ENCODE results near the gene SLC17A2.
"Not testable (repeated sequence)": the region's sequence is repeated elsewhere in the genome, so short reads cannot be mapped to it uniquely, and the experiment has no call there.

SLC17A2 gene

DNA sequence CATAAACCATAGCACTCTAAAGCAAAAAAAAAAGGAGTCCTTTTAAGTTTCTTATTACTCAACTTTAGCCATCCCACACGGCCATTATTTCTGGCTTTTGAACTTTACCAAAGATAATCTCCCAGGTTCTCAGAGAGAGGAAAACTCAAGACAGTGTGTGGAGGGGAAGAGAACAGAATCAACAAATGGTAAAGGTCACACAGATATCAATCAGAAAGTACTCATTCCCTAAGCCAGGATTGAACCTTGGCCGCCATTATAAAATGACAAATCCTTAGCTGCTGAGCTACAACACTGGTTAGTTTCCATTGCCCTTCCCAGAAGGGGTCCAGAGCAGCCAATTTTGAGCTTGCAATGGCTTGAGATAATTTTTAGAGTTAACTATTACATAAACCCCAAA is 22.0 kb upstream of the SLC17A2 start:
- DNase-seq (ENCODE audit: low read depth in 2 of 2) = no peak

DNA sequence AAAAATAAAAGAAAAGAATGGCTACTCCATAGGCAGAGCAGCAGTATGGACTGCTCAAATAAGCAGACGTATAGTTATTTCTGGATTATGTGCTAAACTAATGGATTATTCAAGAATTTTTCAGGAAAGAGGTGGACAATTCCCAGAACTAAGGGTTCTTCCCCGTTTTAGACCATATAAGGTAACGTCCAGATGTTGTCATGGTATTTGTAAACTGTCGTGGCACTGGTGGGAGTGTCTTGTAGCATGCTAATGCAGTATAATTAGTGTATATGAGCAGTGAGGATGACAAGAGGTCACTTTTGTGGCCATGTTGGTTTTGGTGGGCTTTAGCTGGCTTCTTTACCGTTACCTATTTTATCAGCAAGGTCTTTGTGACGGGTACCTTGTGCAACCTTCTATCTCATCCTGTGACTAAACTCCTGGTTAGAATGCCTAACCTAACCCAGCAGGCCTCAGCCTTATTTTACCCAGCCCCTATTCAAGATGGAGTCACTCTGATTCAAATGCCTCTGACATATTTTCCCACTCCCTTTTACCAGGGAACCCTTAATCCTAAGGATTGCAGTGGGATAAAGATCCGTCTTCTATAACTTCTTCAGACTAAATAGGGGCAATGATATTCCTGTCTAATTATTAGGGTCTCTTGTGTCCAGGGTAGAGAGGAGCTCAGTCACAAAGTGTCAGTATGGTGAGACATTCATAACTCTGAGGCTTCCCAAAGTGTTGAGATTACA is 21.0 kb upstream of the SLC17A2 start:
- no peak for DNase-seq (ENCODE audit: low read depth in 2 of 2)

DNA sequence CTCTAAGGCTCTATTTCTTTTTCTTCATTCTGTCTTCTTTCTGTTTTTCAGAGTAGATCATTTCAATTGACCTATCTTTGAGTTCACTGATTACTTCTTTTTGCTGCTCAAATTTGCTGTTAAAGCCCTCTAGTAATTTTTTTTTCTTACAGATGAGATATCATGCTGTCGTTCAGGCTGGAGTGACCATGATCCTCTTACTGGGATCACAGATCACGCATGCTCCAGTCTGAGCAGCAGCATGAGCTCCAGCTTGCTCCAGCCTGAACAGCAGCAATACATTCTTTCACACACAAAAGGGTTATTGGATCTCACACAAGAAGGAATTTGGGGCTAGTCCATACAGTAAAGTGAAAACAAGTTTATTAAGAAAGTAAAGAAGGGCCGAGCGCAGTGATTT is 19.8 kb upstream of the SLC17A2 start:
- DNase-seq (ENCODE audit: low read depth in 2 of 2) = no peak

DNA sequence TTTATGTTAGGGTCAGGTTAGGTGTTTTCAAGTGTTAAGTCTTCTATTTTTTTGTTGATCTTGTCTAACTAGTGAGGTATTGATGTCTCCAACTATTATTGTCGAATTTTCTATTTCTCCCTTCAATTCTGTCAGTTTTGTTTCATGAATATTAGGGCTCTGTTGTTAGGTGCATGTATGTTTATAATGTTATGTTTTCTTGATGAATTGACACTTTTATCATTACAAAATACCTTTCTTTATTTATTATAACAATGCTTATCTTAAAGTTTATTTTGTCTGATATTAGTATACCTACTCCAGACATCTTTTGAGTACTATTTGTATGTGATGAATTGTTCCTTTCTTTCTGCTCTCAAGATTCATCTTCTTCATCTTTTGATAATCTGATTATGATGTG is 19.2 kb upstream of the SLC17A2 start:
- DNase-seq (ENCODE audit: low read depth in 2 of 2) = no peak

DNA sequence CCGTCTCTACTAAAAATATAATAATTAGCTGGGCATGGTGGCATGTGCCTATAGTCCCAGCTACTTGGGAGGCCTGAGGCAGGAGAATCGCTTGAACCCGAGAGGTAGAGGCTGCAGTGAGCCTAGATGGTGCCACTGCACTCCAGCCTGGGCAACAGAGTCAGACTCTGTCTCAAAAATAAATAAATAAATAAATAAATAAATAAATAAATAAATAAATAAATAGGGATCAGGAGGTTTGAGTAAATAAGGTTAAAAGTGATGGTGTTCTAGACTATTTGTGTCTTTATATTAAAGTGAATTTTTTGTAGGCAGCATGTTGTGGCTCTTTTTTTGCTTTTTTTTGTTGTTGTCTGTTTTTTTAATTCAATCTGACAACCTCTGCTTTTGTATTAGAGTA is 17.0 kb upstream of the SLC17A2 start:
- DNase-seq (ENCODE audit: low read depth in 2 of 2) = not testable (repeated sequence)

DNA sequence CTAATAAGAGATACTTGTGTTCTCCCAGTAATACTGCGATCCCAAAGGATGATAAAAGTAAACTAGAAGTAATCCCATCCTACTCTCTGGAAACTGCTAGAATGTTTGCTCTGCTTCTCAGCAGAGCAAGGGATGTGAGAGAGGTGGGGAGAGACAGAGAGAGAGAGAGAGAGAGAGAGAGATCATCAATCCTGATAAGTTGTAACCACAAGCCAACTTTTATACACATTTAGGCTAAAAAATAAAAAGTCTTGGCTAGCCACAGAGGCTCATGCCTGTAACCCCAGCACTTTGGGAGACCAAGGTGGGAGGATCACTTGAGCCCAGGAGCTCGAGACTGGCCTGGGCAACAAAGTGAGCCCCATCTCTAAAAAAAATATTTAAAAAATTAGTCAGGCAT is 16.1 kb upstream of the SLC17A2 start:
- DNase-seq (ENCODE audit: low read depth in 2 of 2) = no peak

DNA sequence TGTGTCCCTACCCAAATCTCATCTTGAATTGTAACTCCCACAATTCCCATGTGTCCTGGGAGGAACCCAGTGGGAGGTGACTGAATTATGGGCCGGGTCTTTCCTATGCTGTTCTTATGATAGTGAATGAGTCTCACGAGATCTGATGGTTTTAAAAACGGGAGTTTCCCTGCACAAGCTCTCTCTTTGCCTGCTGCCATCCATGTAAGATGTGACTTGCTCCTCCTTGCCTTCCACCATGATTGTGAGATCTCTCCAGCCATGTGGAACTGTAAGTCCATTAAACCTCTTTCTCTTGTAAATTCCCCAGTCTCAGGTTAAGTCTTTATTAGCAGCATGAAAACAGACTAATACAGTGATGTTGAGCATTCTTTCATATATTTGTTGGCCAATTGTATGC is 15.2 kb upstream of the SLC17A2 start:
- not testable (repeated sequence) for DNase-seq (ENCODE audit: low read depth in 2 of 2)

DNA sequence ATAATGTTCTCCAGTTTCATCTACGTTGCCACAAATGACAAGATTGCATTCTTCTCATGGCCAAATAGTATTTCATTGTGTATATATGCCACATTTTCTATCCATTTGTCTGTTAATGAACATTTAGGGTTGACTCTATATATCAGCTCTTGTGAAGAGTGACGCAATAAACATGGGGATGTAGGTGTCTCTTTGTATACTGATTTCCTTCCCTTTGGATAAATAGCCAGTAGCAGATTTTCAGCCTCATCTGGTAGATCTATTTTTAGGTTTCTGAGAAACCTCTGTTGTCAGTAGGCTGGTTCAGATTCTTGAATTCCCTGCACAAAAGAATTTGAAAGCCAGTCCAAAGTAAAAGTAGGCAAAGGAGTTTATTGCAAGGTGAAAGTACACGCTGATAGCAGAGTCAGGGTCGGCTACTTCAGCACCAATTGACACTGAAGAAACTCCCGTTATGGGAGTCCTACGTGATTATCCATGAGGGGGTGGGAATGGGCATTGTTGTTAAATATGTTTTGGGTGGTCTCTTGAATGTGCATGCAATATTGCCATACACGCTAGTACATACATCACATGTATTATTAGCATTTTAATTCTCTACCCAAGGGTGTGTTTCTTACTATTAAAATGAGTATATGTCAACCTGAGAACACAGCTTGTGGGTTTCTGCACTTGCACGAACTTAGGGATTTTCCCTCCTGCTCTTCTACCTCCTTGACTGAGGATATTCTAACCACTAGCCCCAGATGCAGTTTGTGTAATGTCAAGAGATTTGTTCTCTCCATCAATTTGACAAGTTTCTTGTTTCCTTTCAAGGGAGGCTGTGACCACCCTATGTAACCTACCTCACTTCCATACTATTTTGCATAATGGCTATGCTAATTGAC is 14.4 kb upstream of the SLC17A2 start:
- no peak for DNase-seq (ENCODE audit: low read depth in 2 of 2)

DNA sequence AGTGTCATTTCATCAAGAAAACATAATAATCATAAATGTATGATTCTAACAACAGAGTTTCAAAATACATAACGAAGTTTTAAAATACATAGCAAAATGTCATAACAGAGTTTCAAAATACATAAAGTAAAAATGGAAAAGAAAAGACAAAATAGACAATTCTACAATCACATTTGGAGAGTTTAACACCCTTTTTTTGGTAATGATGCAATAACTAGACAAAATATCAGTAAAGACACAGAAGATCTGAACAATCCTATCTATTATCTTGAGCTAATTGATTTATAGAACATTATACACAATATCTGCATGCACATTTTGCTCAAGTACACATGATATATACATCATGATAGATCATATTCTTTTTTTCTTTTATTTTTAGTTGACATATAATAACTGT is 13.4 kb upstream of the SLC17A2 start:
- no peak for DNase-seq (ENCODE audit: low read depth in 2 of 2)

DNA sequence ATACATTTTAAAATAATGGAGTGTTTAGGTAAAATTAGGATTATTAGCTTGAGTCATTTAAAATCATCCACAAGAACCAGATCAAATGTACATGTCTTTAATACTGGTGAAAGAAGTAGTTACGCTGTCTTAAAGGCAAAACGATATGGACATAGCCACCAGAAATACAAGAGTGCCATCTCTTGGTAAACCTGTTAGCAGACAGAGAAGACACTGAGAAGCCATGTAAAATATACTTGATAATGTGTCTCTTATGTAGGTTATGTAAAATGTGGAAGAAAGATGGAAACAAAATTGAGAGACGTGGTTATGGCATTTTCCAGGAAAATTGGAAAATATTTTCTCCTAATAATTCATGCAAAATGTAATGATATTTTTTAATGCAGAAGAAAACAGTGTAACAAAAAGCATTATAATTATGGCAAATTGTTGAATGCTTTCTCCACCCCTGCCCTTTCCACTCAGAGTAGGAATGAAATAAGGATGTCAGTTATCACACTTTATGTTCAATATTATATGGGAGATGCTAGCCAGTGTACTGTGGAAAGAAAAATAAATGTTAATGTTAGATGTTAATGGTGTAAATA is 12.2 kb upstream of the SLC17A2 start:
- no peak for DNase-seq (ENCODE audit: low read depth in 2 of 2)

DNA sequence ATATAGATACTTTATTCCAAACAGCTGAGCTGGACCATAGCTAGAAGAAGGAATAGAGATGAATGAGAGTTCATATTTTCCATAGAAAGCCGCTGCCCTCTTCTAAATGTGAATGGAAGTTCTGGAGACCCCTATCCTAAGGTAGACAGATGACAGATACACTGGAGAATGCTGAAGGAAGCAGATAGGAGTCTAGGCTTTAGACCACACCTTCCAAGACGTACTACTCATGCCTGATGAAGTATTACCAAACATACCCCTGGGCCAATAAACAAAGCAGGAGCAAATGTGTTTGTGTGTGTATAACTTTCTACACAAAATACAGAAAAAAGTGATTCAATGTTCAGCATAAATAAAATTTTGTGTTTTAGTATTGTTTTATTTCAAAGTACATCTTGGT is 9.1 kb upstream of the SLC17A2 start:
- DNase-seq (ENCODE audit: low read depth in 2 of 2) = no peak

DNA sequence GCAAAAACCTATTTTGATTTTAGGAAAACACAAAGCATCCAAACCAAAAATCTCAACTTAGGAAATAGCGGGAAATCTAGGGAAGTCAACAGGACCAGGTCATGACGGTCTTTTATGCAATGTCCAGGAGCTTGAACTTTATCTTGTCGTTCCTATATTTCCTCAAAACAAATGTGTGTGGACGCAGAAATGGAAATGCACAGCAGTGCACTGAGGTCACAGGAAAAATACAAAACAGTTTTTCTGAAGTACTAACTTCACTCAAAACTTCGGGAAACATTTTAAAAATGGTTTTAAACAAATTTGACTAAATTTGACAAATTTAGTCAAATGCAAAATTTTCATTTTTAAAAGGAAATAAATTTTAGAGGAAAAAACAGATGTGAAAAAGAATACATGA is 5.5 kb upstream of the SLC17A2 start:
- no peak for DNase-seq (ENCODE audit: low read depth in 2 of 2)

DNA sequence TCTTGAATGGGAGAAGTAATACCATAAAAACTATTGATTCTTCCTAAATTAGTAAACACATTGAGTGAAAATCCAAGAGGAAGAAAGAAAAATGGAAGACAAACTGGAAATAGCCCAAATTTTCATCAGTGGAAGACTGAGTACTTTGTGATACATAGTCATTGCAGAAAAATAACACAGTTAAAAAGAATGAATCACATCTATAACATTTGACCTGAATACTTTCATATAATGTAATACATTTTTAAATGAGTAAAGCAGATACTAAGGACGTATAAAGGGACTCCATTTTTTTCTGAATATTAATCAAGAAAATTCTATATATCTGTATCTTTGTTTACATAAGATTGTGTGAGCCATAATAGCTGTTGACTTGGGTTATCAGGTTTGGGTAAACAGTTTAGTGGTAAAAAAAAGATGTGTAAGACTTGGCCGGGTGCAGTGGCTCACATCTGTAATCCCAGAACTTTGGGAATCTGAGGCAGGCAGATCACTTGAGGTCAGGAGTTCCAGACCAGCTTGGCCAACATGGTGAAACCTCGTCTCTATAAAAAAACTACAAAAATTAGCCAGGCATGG is 4.3 kb upstream of the SLC17A2 start:
- no peak for DNase-seq (ENCODE audit: low read depth in 2 of 2)

DNA sequence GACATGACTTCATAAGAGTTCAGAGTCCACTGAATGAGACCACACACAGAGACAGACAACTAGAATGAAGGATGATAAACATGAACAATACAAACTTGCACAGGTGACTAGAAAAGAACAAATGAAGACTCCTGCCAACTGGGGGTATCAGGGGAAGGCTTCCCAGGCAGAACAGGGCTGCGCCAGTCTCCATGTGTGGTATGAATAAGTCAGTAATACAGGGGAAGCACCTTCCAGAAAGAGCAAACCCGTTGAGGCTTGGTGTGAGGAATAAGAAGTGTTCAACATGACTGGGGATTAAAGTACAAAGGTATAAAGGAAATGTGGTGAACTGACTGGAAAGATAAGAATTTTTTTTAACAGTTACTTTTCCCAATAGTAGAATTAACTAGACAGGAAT is 3.7 kb upstream of the SLC17A2 start:
- no peak for DNase-seq (ENCODE audit: low read depth in 2 of 2)

DNA sequence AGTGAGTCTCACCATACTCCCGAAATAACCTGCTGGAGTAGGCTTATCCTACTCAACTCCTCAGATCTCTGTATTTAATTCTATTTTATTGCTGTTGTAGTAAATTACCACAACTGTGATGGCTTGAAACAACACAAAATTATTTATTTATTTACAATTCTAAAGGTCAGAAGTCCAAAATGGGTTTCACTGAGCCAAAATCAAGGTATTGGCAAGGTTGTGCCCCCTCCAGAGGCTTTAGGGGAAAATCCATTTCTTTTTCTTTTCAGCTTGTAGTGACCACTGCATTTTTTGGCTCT is 869 bp upstream of the SLC17A2 start:
- no peak for DNase-seq (ENCODE audit: low read depth in 2 of 2)

DNA sequence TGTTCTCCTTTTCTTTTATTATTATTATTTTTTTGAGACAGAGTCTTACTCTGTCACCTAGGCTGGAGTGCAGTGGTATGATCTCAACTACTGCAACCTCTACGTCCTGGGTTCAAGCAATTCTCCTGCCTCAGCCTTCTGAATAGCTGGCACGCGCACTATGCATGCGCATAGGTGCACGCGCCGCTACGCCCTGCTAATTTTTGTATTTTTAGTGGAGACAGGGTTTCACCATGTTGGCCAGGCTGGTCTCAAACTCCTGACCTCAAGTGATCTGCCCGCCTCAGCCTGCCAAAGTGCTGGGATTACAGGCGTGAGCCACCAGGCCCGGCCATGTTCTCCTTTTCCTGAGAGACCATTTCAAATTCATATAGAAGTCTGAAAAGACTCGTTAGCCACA is 706 bp downstream of the SLC17A2 start:
- DNase-seq (ENCODE audit: low read depth in 2 of 2) = not testable (repeated sequence)

DNA sequence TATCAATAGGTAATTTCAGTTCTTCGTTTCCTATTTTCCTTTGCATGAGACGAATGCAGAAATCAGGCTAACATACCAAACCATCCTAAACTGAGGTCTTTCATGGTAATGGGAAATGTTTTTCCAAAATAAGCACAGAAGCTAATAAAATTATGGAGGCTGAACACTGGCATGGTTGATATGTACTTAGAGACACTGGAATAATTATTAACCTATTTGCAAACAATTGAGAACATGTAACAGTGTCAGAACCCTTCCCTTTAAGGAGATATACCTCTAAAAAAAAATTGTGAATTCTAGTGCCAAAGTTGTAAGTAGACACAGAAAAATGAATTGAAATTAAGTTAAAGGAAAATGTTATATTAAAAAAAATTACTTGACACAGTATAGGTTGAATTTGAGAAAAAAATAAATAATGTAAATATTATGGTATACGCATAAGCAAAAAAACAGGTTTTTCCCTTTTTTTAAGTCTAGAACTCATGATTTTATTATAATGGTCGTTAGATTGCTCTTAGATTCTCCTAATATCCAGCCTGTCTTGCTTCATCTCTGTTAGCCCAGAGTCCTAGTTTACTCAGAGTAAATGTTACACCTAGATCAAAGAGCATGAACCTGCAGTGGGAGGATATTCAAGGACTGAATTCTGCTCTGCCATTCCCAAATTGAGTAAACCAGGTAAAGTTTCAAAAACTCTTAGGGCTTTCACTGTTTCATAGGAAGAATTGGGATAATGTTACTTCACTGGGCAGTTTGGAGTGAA is 1.7 kb downstream of the SLC17A2 start:
- no peak for DNase-seq (ENCODE audit: low read depth in 2 of 2)

DNA sequence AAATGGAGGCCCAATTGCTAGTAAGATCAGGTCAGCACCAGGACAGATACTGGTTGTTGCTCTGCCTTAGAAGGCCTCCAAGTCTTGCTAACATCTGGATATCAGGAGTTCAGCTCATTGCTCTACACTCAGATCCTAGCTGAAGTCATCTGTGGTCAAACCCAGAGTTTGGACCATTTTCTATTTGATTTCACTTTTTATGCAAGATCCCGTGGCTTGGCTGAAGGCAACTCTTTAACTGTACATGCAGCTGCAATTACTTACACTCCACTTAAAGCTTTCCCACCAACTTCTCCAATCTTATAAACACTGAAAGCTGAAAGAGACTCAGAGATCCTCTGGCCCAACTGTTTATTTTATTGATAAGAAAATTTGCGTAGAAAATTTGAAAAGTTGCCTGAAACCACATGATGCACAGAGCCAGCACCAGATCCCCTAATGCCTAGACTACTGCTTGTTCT is 2.7 kb downstream of the SLC17A2 start:
- DNase-seq (ENCODE audit: low read depth in 2 of 2) = no peak

DNA sequence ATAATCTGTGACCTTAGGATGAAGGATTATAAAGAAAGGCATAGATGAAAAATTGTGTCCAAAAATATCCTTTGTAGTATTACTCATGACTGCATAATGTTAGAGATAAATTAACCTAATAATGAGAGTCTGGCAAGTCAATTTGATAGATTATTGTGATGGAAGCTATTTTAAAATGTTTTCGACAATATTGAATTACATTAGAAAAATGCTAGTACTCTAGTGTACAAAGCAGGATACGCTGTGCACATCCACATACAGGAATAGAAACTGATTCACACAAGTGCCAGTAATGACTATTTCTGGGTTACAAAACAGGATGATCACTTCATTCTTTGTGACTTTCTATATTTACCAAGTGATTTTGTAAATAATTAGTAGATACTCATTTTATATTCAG is 3.3 kb downstream of the SLC17A2 start:
- DNase-seq (ENCODE audit: low read depth in 2 of 2) = no peak

DNA sequence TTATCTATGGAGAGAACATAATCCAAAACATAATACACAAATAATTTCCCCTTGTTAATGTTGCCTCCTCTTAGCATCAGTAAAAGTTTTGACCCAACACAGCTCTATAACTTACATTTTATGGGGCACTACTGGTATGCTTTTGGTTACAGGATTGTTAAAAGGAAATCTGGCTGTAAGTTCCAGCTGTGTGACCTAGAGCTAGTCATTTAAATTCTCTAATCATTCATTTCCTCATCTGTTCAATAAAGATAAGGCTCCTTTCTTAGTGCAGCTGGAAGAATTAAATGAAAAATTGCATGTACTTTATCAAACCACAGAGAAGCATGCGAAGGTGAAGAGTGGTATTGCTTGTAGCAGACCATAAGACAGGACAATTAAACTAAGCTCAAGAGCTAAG is 4.6 kb downstream of the SLC17A2 start:
- DNase-seq (ENCODE audit: low read depth in 2 of 2) = no peak

DNA sequence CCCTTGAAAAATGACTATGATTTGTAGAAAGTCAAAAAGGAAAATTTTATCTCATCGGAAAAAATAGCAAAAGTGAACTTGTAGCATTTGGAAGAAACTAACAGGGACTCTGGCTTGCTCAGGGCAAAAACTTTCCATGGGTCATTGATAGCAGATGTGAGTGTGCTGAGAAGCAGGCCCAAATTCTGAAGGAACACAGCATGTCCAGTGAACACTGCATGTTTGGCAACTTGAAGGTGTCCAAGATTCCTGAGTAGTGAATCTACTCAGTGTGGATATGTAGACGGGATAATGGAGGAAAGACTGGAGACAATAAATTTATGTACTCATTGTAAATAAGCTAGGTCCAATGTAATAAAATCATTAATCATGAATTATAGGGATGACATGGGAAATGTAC is 8.2 kb downstream of the SLC17A2 start:
- no peak for DNase-seq (ENCODE audit: low read depth in 2 of 2)

Data from activated CD4-positive, alpha-beta T cell treated with anti-CD3 and anti-CD28 coated beads for 24 hours (primary cell).